ENCODE data around the gene DCAF4L1. TPM values are rescaled to one million over a fixed set of nuclear protein-coding genes. Genes with fewer than 3 reads are reported as not detected.

The DCAF4L1 gene
- total RNA-seq, 4 donors from 2014 or later, result 0.20 to 0.71 (median 0.30) TPM

DNA sequence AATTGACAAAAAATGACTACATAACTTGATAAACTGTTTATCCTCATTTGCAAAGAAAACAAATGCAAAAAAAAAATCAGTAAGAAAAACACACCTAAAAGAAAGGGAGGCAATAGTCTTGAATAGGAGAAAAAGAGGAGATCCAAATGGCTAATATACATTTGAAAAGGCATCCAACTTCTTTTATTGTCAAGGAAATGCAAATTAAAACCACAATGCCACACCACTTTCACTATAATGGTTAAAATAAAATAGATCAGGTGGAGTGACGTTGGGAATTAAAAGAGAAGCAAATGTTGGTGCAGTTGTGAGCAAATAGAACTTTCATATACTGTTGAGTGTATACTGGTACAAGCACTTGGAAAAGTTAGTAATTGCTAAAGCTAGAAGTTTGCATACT is 3.6 kb downstream of the DCAF4L1 start:
- no peak for DNase-seq
- H3K9me3 ChIP-seq, result no peaks in the 10 kb centered on the region
- intact Hi-C loops (cut with DNase I), result no loop called here
- WGBS, 2 donors, result 61 to 82% methylated on average over 1 of the region's 1 CpG
- no peaks in the 10 kb centered on the region for H3K36me3 ChIP-seq
- H3K4me3 ChIP-seq (replicated peaks in 1 of 3), result no peak overlapping the region
- TF ChIP-seq, protein P1, sequence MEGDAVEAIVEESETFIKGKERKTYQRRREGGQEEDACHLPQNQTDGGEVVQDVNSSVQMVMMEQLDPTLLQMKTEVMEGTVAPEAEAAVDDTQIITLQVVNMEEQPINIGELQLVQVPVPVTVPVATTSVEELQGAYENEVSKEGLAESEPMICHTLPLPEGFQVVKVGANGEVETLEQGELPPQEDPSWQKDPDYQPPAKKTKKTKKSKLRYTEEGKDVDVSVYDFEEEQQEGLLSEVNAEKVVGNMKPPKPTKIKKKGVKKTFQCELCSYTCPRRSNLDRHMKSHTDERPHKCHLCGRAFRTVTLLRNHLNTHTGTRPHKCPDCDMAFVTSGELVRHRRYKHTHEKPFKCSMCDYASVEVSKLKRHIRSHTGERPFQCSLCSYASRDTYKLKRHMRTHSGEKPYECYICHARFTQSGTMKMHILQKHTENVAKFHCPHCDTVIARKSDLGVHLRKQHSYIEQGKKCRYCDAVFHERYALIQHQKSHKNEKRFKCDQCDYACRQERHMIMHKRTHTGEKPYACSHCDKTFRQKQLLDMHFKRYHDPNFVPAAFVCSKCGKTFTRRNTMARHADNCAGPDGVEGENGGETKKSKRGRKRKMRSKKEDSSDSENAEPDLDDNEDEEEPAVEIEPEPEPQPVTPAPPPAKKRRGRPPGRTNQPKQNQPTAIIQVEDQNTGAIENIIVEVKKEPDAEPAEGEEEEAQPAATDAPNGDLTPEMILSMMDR (IDR thresholded peaks at IDR 0.05), result no peak
- TF ChIP-seq POLR2A (IDR thresholded peaks at IDR 0.05), result no peak
- H3K27ac ChIP-seq, result no peak overlapping the region
- H3K4me1 ChIP-seq, result peaks cover 0 to 8% of the 10 kb centered on the region in 2 donors
- H3K27me3 ChIP-seq, result no peaks in the 10 kb centered on the region

DNA sequence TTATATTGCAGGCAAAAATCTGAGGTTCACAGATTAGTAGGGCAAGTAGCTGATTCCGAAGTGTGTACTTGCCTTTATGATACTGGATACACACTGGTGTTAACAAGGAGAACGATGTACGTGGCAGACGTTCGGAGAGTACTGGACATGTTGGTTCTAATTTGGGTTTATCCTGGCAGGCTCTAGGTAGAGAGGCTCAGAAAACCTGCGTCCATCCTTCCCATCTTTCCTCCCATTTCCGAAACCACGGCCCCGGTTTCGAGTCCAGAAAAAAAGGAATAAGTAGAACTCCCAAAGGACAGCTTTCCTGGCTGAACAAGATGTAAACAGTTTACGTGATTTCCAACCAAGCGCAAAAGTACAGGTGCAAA is 8.4 kb downstream of the DCAF4L1 start:
- H3K4me3 ChIP-seq (replicated peaks in 1 of 3), result peak overlapping the region; percentile 83 to 92 (median 92)
- no peaks in the 10 kb centered on the region for H3K36me3 ChIP-seq
- no peak for TF ChIP-seq POLR2A (IDR thresholded peaks at IDR 0.05)
- TF ChIP-seq, protein P1 (IDR thresholded peaks at IDR 0.05), result no peak
- intact Hi-C loops (cut with DNase I), result no loop called here
- H3K27ac ChIP-seq, result peak overlapping the region in 1 of 3 donors; percentile 66
- whole genome bisulfite sequencing, 2 donors, result 1 to 2% methylated on average over 12 of the region's 12 CpGs
- H3K9me3 ChIP-seq, result no peaks in the 10 kb centered on the region
- H3K4me1 ChIP-seq, result peaks cover 15 to 20% of the 10 kb centered on the region in 2 donors
- H3K27me3 ChIP-seq, result no peaks in the 10 kb centered on the region
- no peak for DNase-seq

DNA sequence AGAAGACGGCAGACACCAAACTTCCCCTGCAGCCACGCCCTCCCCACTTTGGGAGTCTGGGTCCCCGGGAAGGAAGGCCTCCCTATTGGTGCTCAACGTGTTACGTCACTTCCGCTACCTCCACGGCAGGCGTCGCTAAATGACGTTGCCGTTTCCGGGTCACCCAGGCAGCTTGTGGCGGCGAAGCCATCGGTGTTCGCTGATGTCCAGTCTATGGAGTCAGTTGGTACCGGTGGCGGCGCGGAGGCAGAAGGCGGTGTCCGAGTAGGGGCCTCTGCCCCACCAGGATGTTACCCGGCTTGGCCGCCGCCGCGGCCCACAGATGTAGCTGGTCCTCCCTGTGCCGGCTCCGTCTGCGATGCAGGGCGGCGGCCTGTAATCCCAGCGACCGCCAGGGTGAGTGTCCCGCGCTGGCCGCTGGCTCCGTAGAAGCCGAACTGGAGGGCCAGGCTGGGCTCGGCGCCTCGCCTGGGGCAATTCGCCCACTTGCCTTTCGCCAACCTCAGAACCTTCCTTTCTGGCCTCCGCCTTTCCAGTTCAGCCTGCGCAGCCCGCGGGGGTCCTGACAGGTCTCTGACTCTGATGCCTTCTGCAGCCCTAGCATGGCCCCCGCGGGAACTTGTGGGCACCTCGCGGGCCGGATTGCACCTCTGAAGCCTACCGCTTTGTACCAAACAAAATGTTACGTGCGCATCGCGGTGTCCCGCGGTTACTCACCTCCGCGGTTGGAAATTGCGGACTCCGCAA is 9.0 kb downstream of the DCAF4L1 start, which contains the start of gene SLC30A9:
Gene SLC30A9, plus strand, starts transcription at position 166 of the 747 bp plus-strand sequence. Its CDS starts 122 bp downstream, at position 288.
- peak within 1 kb of the TSS; percentile 83 to 92 (median 92) for H3K4me3 ChIP-seq (replicated peaks in 1 of 3)
- no peaks in the 10 kb centered on the region for H3K27me3 ChIP-seq
- TF ChIP-seq, protein P1 (IDR thresholded peaks at IDR 0.05), result peak in 5 of 6 experiments; percentile 23 to 49 (median 33)
- TF ChIP-seq POLR2A (IDR thresholded peaks at IDR 0.05), result peak; percentile 62 to 94
- DNase-seq, result peak; percentile 96
- H3K9me3 ChIP-seq, result no peaks in the 10 kb centered on the region
- no peaks in the 10 kb centered on the region for H3K36me3 ChIP-seq
- peak within 1 kb of the TSS; percentile 43 to 66 (median 60) for H3K27ac ChIP-seq
- intact Hi-C loops (cut with DNase I), result no loop called here
- 0 to 1% methylated on average over 28 to 37 of the region's 64 CpGs for WGBS, 2 donors
- H3K4me1 ChIP-seq, result peaks cover 15 to 20% of the 10 kb centered on the region in 2 donors

DNA sequence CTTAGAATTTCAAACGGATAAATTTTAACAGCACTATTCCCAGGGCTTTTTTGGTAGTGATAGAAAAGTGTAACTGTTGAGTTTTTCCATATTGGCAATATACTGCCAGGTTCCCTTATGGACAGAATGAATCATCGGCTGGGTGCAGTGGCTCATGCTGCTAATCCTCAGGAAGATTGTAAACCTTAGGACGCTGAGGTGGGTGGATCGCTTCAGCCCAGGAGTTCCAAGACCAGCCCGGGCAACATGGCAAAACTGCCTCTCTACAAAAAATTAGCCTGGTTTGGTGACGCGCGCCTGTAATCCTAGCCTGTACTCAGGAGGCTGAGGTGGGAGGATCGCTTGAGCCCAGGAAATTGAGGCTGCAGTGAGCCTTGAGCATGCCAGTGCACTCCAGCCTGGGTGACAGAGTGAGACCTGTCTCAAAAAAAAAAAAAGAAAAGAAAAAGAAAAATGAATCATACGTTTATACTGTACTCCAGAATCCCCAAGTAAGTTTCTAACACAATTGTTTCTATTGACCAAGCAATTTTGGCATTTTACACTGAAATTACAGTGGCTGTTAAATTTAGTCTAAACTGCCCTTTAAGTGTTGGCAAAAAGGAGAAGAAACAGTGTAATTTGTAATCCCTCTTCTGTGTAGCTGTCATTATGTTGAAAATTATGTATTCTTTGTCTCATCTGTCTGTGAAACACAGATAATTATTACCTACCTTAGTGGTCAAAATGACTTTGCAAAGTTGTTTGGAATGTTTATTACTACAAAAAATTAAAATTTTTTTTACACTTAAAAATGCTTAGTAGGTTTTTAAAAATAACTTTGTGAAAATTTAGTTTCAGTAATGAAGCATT is 10.6 kb downstream of the DCAF4L1 start:
- H3K27me3 ChIP-seq, result no peaks in the 10 kb centered on the region
- 93% methylated on average over 10 of the region's 10 CpGs for WGBS, 2 donors
- H3K9me3 ChIP-seq, result no peaks in the 10 kb centered on the region
- intact Hi-C loops (cut with DNase I), result no loop called here
- no peak overlapping the region for H3K4me3 ChIP-seq (replicated peaks in 1 of 3)
- TF ChIP-seq, protein P1 (IDR thresholded peaks at IDR 0.05), result no peak
- TF ChIP-seq POLR2A (IDR thresholded peaks at IDR 0.05), result no peak
- H3K36me3 ChIP-seq, result no peaks in the 10 kb centered on the region
- H3K4me1 ChIP-seq, result peaks cover 14 to 15% of the 10 kb centered on the region in 2 donors
- no peak for DNase-seq
- H3K27ac ChIP-seq, result no peak overlapping the region
